Left lobe of liver (tissue), 2 donors: ENCODE data around the gene MRPS18B. TPM values are rescaled to one million over a fixed set of nuclear protein-coding genes. Genes with fewer than 3 reads are reported as not detected.

Experiments
- ATAC-seq: fragments of 200-7000 bp; cut with Tn5 transposase; one replicate; pipeline ENCODE4 v1.9.1; 2020; ENCODE audit warnings: mild to moderate bottlenecking, moderate library complexity
- DNase-seq: peaks from one replicate; pipeline ENCODE4 v3.0.0-alpha.2; 2020; ENCODE audit warnings: low spot score
- total RNA-seq: library from RNA; stranded (reverse); gene quantifications from one replicate; pipeline ENCODE4 v1.2.1, GENCODE V29; 2021
- donor health status: DM: no; HTN: no; CAD: no; lungs with moderate emphysema.
- donor health status: DM: no; HTN: yes; CAD: no.

MRPS18B gene
- total RNA-seq, 1 donor from 2014 or later, result 53.3 TPM

DNA sequence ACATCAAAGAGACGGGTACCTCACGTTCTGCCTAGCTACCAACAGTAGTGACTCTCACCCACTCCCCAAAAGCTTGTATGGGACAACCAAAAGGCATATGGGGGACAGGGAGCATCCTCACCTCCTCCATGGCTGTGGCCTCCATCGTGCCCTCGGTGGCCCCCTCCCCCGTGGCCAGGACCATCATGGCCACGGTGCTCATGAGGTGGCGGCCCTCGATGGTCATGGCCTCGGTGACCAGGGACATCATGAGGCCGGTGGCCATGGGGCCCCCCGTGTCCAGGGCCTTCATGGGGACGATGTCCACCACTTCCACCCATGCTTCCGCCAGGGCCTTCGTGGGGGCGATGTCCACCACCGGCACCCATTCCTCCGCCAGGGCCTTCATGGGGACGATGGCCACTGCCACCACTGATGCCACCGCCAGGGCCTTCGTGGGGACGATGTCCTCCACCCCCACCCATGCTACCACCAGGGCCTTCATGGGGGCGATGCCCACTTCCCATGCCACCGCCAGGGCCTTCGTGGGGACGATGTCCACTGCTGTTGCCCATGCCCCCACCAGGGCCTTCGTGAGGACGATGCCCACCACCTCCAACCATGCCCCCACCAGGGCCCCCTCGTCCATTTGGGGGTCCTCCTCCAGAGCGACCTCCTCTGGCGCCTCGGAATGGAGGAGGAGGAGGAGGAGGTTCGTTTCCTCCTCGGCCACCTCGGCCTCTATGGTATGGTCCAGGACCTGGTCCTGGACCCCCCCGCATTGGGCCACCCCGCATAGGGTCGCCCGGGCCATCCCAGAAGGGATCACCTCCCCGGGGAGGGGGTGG lies 15.6 kb upstream of the MRPS18B start:
- ATAC-seq (peak; percentile 6), DNase-seq (no peak)

DNA sequence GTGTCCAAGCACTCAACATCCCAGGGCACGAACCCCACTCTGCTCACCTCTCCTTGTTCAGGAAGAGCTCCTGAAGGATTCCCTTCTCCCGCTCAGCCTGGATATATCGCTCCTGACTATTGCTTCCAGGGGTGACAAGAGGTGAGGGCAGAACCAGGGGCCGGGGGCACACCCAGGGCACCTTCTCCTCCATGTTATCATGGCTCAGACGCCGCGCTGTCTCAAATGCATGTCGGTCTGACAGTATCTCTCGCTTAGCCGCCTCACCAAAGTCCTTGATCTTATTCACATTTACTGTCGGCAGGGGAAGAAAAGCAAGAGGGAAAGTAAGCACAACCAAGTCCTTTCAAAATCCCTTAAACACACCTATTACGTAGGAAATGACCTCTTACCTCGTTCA lies 13.7 kb upstream of the MRPS18B start:
- no peak for ATAC-seq

DNA sequence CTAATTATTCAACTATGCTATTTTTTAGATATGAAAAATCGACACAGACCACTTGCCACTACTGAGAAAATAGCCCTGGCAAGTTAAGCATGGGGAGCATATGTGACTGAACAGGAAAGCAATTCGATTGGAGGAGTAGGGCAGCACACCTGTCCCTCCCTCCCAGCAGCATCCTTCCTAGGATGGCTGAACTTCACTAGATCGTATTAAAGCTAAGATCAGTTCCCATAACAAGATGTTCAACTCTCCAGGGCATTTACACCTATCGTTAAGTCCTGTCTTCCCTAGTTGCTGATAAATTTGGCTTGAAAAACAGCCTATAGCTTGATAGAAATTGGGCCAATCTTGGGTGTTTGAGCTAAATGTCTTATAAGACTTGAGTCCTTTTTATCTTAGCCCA lies 7.6 kb upstream of the MRPS18B start:
- no peak for DNase-seq
- ATAC-seq, result no peak

More for the DNA sequence above, 13.7 kb upstream of the MRPS18B start:
- DNase-seq, result no peak

DNA sequence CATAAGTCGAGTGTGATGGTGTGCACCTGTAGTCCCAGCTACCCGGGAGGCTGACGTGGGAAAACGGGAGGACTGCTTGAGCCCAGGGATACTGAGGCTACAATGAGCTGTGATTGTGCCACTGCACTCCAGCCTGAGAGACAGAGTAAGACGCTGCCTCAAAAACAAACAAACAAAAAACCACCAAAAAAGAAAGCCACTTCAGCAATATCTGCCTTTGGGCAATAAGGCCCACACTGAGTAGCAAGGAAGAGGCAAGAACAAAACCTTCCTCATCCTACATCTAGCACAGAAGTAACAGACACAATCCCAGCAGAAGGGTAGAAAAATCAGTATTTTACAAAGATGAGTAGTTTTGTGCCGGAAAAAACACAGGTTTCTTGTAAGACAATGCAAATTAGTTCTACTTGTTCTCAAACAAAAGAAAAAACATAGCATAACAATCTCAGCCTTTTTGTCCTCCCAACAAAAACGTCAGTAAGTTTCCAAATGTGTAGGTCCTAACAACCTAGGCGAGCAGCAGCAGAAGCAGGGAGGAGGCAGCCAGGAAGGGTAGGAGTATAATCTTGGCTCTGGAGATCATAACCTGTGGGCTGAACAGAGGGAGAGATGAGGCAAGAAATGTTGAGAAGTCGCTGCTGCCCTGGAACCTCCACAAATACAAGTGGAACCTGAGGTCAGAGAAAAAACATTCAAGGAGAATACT lies 6.3 kb upstream of the MRPS18B start:
- DNase-seq, result no peak
- ATAC-seq, result no peak

DNA sequence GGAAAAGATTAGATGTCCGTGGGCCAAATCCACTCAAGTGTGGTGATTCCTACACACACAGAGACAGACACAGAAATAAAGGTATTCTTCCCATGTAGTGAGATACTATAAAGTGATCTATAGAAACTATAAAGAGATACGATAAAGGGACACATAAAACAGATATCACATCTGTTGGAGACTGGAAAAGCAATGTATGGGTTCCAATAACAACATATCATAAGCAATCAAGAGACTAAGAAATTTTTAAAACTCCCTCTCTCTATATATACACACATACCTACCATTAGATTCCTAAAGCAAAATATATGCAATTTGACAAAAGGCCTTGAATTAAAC lies 5.8 kb upstream of the MRPS18B start:
- DNase-seq, result no peak
- ATAC-seq, result no peak

DNA sequence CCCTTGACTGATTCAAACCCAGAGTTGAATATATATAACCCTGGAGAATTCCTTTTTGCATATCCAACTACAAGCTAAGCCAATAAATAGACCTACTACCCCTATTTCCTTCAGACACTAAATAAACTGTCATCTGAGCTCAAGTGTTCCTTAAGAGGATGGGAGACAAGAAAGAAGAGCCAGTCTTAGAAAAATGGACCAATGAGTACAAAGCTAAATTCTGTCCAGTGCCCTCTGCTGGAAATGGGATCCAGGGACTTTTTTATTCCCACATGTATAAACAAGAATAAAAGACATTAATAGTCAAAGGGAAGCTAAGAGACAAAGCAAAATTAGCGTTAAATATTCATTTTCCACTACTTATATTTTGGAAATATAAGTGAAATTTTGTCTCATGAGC lies 5.4 kb upstream of the MRPS18B start:
- ATAC-seq (no peak), DNase-seq (no peak)

DNA sequence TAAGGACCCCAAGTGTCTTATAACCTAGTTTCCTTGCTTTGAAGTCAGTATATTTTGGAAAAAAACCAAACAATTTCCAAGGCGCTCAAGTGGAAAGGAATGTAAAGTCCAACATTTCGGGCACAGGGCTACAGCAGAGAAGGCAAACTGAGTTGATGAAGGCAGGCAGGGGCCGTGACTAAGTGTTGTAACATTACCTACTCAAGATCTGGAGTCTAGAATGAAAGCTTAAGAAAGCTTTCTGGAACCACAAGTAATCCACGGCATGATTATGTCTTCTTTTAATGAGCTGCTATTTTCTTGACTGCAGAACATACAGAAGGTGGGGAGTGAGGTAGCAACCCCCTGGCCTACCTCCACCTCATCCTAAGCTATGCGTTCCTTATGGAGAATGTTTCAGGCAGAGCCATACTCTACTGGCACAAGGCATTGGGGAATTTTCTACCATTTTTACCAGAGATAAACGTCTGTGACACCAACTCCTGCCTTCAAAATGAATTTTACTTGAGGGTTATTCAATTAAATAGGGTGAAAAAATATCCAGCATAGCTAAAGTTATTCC lies 4.9 kb upstream of the MRPS18B start:
- ATAC-seq, result no peak
- no peak for DNase-seq

DNA sequence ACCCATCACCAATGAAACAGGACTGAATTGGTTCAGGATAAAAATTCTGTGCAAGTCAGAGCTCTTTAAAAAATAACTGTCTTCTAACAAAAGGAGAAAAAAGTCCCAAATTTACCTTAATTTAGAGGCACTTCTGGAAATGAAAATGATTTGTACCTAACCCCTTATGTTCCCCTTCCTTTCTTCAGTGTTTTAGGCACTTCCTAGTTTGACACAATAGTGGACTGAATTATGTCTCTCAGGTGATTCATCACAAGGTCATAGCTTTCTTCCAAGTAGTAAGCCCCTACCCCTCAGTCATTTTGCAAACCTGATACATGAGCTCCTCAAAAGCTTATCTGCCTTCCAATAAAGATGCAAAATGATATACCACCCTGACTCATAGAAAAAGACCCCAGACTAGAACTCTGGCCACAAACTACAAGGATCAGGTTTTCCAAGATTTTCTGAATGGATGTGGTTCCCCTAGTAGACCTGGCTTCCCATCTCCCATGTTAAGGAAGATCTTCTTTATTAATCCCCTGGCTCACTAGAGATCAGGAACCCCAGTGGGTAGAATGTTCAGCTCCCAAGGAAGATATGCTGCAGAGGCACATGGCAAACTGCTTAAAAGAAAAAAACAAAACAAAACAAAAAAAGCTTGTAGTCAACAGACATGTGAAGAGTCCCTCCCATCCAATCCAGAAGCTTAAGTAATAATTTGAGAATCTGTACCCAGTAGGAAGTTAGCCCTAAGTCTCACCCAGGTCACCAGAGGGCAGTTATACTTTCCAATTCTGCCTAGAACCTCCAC lies 4.2 kb upstream of the MRPS18B start:
- no peak for ATAC-seq
- DNase-seq, result no peak

DNA sequence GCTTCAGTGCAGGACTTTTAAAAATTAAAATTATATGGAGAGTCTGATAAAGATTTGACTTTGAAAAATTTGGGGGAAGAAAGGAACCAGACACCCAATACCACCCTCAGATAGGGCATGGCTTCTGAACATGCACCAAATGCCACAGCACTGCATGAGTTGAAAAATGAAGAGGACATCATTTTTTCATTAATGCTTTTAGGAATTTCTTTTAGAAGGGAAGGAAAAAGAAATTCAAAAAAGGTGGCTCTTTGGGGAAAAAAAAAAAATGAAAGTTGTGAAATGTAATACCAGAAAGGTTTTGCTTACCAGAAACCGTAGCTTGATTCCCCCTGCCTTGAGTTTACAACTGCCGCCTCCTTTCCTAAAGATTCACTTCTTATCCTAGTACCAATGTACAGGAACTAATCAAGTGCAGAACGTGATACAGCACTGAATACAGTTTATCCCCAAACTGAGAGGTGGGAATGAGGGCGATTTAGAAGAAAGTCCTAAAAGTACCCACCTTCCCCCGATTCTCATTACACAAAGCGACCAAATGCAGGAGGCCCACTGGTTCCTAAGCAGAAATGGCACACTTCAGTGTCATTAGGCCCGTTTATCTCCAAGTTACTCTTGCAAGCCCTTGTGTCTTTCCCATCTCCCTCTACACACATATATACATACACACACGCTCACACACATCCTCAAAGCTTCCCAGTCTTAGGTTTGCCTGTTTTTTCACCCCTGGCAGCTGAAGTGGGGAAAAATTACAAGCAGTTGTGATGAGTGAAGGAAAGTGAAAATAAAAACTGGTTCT lies 3.4 kb upstream of the MRPS18B start:
- no peak for DNase-seq

DNA sequence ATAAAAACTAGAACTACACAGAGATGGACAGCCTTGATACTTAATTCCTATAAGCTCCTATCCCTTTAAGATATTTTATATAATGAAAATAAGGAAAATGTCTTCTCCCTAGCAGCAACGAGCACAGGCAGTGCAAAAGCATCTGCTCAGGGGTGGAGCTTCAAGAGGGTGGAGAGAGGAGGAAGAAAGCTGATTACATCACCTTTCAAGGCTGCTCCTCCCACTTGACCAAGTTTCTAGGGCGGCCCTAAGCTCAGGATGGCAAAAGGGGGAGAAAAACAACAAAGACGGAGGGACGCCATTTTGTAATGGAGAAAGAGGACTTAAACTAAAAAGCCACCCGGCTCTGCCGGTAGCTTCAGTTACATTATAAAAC lies 2.8 kb upstream of the MRPS18B start:
- DNase-seq (peak; percentile 77), ATAC-seq (peak; percentile 59)

More for the DNA sequence above, 3.4 kb upstream of the MRPS18B start:
- ATAC-seq, result no peak

DNA sequence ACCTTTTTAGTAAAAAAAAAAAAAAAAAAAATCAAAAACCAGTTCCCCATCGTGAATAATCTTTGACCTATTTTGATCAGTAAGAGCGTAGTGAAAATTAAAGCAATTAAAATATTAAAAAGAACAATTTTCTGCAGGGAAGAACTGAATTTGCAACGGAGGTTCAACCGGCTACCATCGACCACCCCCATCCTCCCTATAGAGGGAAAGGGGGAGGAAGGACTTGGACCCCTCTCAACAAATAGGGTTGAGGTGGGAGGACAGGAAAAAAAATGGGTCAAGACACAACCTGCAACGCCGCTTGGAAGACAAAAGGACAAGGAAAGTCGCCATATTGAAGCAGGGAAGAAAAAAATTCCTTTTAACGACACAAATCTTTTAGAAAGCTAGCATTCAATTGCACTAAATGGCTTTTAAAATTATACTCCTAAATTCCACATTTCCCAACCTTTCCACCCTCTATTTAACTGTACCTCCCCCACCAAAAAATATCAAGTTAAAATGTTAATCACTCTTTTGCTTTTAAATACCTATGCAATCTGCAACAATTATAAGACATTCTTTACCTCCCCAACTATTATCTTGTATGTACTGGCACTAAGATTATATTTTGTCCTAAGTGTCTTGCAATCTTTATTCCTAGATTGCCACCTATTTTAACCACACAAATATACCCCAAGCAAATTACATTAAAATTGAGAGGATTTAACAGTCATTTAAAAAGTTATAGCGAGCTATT lies 2.3 kb upstream of the MRPS18B start:
- DNase-seq (no peak), ATAC-seq (no peak)

DNA sequence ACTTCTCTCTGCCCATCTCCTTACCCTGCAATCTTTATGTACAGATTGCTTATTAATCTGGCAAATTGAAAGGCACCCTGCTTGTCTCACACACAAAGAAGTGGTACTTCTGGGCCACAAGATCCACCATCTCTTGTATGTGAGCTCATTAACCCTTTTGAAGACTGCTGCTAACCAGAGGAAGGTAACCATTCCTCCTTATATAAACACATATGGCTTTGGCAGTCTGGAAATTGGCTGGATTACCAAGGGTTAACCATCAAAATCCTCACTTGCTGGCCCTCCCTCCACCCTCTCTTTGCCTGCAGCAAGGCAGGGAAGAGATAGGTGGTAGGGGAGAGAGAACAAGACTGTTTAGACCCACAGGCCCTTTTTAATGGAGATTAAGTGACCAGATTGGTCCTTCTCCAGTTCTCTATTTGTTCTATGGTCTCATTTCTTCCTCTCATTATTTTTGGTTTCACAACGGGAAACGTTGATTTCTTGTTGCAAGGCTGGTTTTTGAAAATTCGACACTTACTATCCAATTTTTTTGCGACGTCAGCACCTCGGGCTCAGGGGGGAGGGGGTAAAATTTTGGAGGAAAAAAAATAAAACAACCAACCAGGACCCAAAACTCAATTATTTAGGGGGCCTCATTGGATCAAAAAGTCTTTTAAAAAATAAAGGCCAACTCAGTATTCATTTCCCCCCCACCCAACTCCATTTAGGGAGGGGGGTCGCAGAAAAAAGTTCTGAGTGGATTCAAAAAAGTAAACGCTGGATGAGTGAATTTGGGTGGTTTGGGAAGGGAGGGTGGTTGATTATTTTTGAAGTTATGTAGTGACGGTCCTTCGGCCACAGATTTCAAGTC lies 1.5 kb upstream of the MRPS18B start:
- DNase-seq (no peak), ATAC-seq (no peak)

DNA sequence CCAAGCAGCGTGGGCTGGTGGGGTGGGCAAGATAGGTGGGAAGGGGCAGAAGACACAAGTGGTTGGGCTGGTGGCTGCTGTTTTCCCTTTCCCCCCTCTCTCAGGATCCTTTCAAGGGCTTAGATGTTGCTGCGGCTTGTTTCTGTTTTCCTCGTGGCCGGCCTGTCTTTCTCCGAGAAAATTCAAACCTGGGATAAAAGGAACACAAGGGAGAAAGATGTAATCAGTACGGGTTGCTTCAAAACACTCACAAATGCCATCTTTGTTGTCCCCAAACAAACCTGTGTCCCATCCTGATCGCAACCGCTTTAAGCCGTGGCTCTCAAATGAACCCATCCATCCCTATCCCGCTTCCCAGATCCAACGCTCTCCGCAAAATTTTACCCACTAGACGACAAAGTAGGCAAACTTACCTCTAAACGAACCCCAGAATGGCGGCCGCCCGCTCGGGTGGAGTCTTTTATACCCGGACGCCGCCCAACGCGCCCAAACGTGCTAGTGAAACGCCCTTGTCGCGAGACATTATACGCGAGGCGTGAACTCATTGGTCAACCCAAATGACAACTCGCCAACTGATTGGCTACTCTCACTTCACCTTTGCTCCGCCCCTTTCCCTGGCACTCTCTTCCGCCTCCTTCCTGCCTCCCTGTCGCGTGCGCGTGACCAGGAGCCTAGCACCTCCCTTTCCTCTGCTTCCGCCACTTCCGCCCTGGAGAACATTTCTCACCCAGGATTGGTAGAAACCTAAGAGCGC lies 652 bp upstream of the MRPS18B start, which contains the start of gene PPP1R10:
TSS of gene PPP1R10 (minus strand) at position 433 of the 754 bp plus-strand sequence. CDS start 7,299 bp downstream, outside the sequence.
- DNase-seq, result peak; percentile 99
- peak; percentile 88 for ATAC-seq

DNA sequence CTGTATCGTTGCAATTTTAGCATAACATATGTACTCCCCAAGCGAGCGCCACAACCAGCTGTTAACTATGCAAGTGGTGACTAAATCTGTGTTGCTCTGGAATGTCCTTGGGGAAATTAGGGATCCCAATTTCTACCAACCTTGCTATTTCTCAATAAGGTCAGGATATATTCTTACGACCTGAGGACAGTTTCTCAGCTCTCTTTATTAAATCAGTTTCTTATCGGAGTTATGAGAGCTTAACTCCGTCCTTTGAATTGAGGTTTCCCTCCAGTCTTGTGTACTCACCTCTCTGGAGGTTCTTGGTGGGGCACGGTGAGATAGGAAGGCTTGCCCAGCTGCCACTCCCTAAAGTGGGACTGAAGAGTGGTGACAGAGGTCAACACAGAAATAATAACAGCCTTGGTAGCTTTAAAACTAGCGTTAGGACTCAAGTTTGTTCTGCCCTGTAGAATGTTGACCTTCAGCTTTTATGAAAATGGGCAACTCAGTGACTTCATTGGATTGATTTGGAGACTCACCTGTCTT lies 694 bp downstream of the MRPS18B start:
- ATAC-seq (no peak), DNase-seq (no peak)

DNA sequence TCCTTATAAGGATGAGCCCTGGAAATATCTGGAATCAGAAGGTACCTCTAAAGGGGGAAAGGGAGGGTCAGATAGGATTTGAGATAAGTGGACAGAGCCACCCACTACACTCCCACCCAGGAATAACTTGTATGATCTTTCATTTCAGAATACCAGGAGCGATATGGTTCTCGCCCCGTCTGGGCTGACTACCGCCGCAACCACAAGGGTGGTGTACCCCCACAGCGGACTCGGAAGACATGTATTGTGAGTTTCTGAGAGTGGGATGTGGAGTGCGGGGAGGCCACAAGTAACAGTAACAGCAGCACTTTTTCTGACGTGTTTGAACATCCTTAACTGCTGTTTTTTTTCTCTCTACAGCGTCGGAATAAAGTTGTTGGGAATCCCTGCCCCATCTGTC lies 1.9 kb downstream of the MRPS18B start:
- no peak for ATAC-seq
- DNase-seq, result no peak

DNA sequence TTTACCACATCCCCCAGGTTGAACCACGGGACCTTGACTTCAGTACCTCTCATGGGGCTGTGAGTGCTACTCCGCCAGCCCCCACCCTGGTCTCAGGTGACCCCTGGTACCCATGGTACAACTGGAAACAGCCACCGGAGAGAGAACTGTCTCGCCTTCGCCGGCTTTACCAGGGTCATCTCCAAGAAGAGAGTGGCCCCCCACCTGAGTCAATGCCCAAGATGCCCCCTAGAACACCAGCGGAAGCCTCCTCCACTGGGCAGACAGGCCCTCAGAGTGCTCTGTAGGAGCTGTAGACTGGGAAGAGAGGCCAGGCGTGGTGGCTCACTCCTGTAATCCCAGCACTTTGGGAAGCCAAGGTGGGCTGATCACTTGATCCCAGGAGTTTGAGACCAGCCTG lies 7.9 kb downstream of the MRPS18B start:
- ATAC-seq, result no peak
- DNase-seq, result no peak

DNA sequence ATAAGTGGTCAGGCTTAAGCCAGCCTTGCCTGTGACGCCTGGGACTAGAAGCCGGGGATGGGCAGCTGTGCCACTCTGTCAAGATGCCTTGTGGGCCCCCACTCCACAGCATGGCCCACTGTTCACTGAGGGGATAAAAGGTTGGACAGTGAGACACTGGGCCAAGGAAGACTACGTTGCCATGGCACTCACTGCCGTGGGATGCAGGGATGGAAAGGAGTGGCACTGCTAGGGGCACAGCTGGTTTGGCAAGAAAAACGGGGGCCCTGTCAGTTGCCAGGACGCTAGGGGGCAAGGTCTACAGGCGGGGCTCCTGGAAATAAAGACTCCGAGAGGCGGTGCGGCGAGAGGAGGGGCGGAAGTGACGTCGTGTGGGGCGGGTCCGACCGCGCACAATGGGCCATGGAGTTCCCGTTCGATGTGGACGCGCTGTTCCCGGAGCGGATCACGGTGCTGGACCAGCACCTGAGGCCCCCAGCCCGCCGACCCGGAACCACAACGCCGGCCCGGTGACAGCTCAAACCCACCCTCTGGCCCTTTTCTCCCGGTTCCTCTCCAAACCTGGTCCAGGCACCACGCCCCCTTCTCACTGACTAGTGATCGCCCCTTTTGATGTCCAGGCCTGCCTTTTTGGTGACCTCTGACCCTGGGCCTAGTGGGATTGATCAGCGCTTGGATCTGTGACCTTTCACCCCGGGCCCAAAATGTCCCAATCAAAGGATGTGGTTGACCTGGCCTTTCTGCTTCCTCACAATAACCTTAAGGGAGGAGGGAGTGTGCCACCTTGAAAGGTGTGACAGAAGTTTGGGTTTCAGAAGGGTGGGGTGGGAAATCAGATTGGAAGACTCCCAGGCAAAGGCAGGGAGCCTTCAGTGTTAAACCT lies 9.1 kb downstream of the MRPS18B start, which contains the start of gene ATAT1:
TSS of gene ATAT1 (plus strand) at position 391 of the 883 bp plus-strand sequence.
- ATAC-seq (peak; percentile 97), DNase-seq (peak; percentile 90)
